Left forelimb (tissue), 1 donor: ENCODE results near the gene ORM1.
"Not testable (repeated sequence)": the region's sequence is repeated elsewhere in the genome, so short reads cannot be mapped to it uniquely, and the experiment has no call there.

ENCODE experiments used
- DNase-seq: peaks from one replicate; pipeline ENCODE4 v3.0.0-alpha.2; 2018; ENCODE audit warnings: low spot score

The ORM1 gene

DNA sequence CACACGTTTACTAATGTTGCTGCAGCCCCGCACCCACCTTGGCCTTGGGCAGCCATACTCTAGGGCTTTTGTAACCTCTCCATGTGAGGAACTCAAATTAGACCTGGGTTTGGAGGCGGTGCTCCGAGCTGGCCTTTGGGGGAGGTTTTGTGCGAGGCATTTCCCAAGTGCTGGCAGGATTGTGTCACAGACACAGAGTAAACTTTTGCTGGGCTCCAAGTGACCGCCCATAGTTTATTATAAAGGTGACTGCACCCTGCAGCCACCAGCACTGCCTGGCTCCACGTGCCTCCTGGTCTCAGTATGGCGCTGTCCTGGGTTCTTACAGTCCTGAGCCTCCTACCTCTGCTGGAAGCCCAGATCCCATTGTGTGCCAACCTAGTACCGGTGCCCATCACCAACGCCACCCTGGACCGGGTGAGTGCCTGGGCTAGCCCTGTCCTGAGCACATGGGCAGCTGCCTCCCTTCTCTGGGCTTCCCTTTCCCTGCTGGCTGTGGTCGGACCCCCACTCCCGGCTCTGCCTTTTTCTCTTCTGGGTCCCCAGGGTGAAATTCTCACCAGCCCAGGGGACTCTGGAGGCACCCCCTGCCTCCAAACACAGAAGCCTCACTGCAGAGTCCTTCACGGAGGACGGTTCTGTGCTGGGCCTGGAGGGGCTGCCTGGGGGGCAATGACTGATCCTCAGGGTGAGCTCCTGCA, at the start of gene ORM1:
Gene ORM1 (plus strand): TSS at position 268 of the 701 bp plus-strand sequence. CDS start 36 bp downstream, at position 304.
- not testable (repeated sequence) for DNase-seq

DNA sequence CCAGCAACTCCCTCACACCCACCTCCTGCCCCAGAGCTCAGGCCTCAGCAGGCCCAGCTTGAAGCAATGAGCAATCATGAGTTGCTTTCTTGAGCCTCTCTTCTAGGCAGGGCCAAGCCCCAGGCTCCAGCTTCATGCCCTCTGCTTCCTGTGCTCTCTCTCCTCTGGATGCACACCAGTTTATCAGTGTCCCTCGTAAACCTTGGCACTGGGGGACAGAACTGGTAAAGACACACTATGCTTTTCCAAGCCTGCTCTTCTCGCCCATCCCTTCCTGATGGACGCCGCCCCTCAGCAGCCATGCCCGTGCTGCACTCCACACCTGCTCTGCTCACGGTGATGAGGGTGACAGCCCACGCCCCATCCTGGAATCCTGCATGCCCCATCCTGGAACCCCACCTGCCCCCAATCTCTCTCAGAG, 49.4 kb upstream of the ORM1 start:
- DNase-seq = peak; percentile 56

DNA sequence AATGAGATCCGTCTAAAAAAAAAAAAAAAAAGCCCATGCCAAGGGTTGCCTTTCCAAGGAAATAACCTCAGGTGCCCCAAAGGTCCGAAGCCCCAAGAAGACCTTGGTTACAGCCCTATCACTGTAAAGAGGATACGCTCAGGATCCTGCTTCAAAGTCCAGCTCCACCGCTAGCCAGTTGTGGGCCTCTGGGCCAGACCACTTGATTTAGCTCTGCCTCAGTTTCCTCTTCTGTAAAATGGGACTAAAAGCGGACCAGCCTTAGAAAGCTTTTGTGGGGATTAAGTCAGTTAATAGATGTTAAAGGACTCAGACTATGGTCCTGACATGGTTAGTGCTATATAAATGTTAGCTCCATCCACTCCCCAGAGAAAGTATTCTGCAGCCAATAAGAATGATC, 48.7 kb upstream of the ORM1 start:
- no peak for DNase-seq

GRCh38 chr9:114275246-114276004, 47.5 kb upstream of the ORM1 start:
- peak; percentile 51 for DNase-seq

GRCh38 chr9:114276908-114277821, 45.7 kb upstream of the ORM1 start:
- peak; percentile 66 for DNase-seq

- DNase-seq = no peak
Measured at GRCh38 chr9:114278356-114278755, 44.5 kb upstream of the ORM1 start.

DNA sequence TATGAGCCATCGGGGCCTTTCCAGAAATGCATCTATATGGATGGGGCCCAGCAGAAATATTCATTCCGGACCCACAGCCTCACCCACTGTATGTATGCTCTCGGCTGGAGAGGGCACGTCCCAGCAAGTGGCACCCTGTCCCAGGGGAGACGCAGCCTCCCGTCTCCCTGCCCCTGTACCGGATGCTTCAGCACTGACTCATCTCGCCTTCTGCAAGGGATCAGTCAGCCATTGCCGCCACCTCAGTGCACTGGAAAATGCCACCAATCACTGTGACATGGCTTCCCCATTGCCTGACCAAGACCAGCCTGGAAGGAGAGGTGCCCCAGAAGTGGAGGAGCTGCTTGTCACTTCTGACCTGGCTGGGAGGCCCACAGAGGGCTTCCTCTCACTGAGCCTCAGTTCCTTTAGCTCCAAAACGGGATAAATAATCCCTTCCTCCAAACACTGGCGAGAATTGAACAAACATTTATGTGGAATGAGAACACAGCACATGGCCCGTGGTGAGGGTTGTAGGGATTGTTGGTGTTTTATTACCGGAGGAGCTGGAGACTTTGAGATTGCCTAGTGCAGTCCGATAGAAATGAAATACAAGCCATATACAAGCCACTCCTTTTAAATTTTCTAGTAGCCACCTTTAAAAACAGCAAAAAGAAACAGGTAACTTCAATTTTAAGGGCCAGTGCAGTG, 43.9 kb upstream of the ORM1 start:
- peak; percentile 55 for DNase-seq

DNA sequence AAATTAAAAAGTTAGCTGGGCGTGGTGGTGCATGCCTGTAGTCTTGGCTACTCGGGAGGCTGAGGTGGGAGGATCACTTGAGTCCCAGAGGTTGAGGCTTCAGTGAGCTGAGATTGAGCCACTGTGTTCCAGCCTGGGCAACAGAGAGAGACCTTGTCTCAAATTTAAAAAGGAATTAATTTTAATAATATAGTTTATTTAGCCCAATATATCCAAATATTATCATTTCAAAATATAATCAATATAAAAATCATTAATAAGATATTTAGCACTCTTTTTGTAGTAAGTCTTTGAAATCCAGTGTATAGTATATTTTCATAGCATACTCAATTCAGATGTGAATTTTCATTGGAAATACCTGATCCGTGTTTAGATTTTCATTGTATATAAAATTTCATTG, 43.2 kb upstream of the ORM1 start:
- no peak for DNase-seq

- peak; percentile 80 for DNase-seq
Measured at GRCh38 chr9:114280636-114281472, 42.0 kb upstream of the ORM1 start.

GRCh38 chr9:114281473-114282103, 41.3 kb upstream of the ORM1 start:
- peak; percentile 83 for DNase-seq

DNA sequence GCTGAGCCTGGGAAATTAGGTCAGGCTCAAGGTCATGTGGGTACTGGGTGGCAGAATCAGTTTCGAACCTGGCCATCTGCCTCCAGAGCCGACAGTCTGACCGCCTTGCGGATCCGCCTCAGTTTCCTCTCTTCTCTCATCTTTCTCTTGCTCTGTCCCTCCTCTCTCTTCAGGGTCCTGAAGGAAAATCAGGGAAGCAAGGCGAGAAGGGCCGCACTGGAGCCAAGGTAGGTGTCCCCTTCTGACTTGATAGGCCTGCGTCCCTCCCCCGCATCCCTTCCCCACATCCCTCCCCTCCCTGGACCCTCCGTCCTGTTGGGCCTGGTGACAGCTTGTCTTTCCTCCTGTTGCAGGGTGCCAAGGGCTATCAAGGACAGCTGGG, 40.8 kb upstream of the ORM1 start:
- no peak for DNase-seq

GRCh38 chr9:114282507-114282906, 40.4 kb upstream of the ORM1 start:
- DNase-seq = no peak

DNA sequence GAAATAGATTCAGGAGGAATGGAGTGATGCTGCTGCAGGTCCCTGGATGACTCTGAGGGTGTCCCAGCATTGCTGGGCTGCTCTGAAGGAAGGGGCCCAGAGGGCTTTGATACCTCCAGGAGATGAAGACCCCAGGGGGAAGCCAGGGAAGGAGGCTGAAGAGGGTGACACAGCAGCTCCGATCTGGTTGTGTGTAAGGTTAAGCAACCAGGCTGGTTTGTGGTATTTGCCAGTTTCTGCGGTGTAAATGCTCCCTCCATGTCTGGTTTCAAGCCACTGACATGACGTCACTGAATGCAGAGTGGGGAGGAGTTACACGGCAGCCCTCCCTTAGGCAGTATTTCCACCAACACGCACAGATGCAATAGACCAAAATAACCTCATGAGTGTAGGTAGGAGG, 40.0 kb upstream of the ORM1 start:
- peak; percentile 68 for DNase-seq

GRCh38 chr9:114283551-114284111, 39.3 kb upstream of the ORM1 start:
- DNase-seq = peak; percentile 59

- DNase-seq = peak; percentile 40
Measured at GRCh38 chr9:114284316-114285060, 38.4 kb upstream of the ORM1 start.

GRCh38 chr9:114285166-114285867, 37.6 kb upstream of the ORM1 start:
- DNase-seq = peak; percentile 79

- DNase-seq = no peak
Measured at GRCh38 chr9:114286146-114286679, 36.7 kb upstream of the ORM1 start.

DNA sequence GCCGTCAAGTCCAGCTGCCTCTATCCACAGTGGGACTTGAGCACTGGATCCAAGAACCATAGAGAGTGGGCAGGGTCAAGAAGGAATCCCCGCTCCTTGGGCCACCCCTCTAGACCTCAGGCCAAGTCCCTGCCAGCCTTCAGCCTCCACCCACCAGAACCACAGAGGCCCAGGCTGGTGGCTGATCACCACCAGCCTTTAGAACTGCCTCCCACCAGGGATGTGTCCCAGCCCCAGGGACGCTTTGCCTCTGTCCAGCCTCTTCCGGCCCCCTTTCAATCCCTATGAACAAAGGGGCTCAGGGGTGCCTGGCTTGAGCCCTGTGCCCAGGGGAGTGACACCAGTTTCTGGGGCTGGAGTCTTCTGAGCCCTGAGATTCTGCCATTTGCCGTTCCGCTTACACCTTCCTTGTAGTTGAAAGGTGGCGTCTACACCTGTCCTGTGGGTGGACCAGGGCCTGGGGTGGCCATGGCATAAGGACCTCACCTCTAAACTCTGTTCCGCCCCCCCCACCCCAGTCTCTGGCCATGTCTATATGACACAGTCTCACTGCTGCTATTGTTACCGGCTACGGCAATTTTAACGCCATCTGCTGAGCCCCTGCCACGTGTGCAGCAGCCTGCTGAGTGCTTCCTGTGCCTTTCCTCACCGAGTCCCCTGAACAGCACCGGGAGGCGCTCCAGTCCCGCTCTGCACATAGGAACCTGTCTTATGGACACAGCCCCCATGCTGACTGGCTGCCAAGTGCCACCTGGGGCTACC, 35.7 kb upstream of the ORM1 start:
- no peak for DNase-seq
